ENCODE measurements around the gene EMC1. TPM values are rescaled to one million over a fixed set of nuclear protein-coding genes. Genes with fewer than 3 reads are reported as not detected.

Gene EMC1
- polyA plus RNA-seq, 1 donor from 2014 or later, result 75.3 TPM

DNA sequence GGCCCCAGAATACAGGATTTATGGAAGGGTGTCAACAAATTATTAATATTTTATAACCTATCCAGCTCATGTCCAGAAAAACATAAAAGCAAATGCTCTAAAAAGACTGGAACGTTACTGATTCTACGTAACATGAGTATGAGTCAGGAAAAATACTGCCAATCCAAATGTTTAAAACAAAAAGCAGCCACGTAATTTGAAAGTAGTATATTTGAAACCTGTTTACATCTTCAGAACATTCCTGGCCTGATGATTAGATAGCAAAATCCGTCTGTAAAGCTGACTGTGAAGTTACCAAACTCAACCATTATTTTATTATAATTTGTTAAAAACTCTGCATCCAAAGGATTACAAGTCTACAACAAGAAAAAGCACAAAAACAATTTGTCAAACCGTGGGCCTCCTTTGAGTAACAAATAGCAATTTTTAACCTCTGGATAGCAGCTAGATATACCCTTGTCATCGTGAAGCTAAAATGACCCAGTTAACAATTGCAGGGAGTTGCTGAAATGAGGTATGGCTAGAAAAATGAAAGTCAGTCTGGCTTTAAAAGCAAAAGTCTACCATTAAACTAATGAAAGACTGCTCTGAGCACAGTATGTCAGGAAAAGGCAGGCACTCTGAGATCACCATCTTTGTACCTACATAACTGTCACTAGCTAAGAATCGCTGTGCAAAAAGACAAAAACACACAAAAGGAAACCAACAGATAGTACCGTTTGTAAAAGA is 42.5 kb downstream of the EMC1 start:
- Histone ChIP-seq H3K9me2 (ENCODE audit: insufficient read depth, low read length) (no peaks in the 10 kb centered on the region), H3K4me2 (ENCODE audit: low read length) (peak overlapping the region; percentile 71), H3K27ac (ENCODE audit: low read length) (peak overlapping the region; percentile 87), H4K20me1 (ENCODE audit: insufficient read depth) (no peaks in the 10 kb centered on the region), H3K9me3 (ENCODE audit: low read length) (no peaks in the 10 kb centered on the region), H3F3A (ENCODE audit: insufficient read depth, low read length, poor library complexity, severe bottlenecking) (no peaks in the 10 kb centered on the region), H3K79me2 (replicated peaks; ENCODE audit: insufficient read depth, low read length) (peaks cover 89% of the 10 kb centered on the region), H3K4me3 (ENCODE audit: low read length) (peak overlapping the region; percentile 89), H3K27me3 (ENCODE audit: insufficient read depth, low read depth, low read length) (no peaks in the 10 kb centered on the region), H3K9ac (ENCODE audit: low read length) (peak overlapping the region; percentile 90), H3K36me3 (ENCODE audit: insufficient read depth, low read length) (no peaks in the 10 kb centered on the region), H2AFZ (ENCODE audit: low read depth, low read length) (peak overlapping the region; percentile 25)
- TF ChIP-seq SMC3 (conservative IDR thresholded peaks at IDR 0.05; ENCODE audit: poor library complexity) (no peak), TAF1 (IDR thresholded peaks at IDR 0.05; ENCODE audit: low read depth) (peak; percentile 2), EP300 (conservative IDR thresholded peaks at IDR 0.05; ENCODE audit: poor library complexity, severe bottlenecking) (no peak), POLR2AphosphoS5 (IDR thresholded peaks at IDR 0.05) (no peak), RAD21 (conservative IDR thresholded peaks at IDR 0.05) (no peak)
- TF ChIP-seq, protein P1, sequence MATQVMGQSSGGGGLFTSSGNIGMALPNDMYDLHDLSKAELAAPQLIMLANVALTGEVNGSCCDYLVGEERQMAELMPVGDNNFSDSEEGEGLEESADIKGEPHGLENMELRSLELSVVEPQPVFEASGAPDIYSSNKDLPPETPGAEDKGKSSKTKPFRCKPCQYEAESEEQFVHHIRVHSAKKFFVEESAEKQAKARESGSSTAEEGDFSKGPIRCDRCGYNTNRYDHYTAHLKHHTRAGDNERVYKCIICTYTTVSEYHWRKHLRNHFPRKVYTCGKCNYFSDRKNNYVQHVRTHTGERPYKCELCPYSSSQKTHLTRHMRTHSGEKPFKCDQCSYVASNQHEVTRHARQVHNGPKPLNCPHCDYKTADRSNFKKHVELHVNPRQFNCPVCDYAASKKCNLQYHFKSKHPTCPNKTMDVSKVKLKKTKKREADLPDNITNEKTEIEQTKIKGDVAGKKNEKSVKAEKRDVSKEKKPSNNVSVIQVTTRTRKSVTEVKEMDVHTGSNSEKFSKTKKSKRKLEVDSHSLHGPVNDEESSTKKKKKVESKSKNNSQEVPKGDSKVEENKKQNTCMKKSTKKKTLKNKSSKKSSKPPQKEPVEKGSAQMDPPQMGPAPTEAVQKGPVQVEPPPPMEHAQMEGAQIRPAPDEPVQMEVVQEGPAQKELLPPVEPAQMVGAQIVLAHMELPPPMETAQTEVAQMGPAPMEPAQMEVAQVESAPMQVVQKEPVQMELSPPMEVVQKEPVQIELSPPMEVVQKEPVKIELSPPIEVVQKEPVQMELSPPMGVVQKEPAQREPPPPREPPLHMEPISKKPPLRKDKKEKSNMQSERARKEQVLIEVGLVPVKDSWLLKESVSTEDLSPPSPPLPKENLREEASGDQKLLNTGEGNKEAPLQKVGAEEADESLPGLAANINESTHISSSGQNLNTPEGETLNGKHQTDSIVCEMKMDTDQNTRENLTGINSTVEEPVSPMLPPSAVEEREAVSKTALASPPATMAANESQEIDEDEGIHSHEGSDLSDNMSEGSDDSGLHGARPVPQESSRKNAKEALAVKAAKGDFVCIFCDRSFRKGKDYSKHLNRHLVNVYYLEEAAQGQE (IDR thresholded peaks at IDR 0.05; ENCODE audit: borderline replicate concordance), result no peak
- TF ChIP-seq, protein P2, sequence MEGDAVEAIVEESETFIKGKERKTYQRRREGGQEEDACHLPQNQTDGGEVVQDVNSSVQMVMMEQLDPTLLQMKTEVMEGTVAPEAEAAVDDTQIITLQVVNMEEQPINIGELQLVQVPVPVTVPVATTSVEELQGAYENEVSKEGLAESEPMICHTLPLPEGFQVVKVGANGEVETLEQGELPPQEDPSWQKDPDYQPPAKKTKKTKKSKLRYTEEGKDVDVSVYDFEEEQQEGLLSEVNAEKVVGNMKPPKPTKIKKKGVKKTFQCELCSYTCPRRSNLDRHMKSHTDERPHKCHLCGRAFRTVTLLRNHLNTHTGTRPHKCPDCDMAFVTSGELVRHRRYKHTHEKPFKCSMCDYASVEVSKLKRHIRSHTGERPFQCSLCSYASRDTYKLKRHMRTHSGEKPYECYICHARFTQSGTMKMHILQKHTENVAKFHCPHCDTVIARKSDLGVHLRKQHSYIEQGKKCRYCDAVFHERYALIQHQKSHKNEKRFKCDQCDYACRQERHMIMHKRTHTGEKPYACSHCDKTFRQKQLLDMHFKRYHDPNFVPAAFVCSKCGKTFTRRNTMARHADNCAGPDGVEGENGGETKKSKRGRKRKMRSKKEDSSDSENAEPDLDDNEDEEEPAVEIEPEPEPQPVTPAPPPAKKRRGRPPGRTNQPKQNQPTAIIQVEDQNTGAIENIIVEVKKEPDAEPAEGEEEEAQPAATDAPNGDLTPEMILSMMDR (IDR thresholded peaks at IDR 0.05; ENCODE audit: poor library complexity, severe bottlenecking), result no peak

DNA sequence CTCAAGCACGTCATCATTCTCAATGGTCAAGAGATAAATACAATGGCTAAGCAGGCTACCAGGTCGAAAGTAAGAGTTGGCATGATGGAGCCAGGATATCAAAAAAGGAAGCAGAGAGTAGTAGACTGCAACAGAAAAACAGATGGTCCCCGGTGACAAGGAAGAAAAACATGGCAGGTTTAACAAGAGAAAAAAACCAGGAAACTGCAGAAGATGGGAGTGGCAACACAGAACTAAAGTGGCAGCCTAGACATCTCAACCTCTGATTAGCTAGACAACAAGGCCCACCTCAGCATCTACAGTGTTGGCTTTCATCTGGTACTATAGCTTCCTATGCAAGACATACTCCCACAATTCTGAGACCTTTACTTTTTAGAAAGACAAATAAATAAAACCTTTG is 44.4 kb downstream of the EMC1 start:
- Histone ChIP-seq H3K9ac (ENCODE audit: low read length) (no peak overlapping the region), H4K20me1 (ENCODE audit: insufficient read depth) (no peaks in the 10 kb centered on the region), H3K9me2 (ENCODE audit: insufficient read depth, low read length) (no peaks in the 10 kb centered on the region), H3F3A (ENCODE audit: insufficient read depth, low read length, poor library complexity, severe bottlenecking) (no peaks in the 10 kb centered on the region), H3K79me2 (replicated peaks; ENCODE audit: insufficient read depth, low read length) (peaks cover 92% of the 10 kb centered on the region), H3K27me3 (ENCODE audit: insufficient read depth, low read depth, low read length) (no peaks in the 10 kb centered on the region), H3K36me3 (ENCODE audit: insufficient read depth, low read length) (no peaks in the 10 kb centered on the region), H2AFZ (ENCODE audit: low read depth, low read length) (no peak overlapping the region), H3K9me3 (ENCODE audit: low read length) (no peaks in the 10 kb centered on the region), H3K4me3 (ENCODE audit: low read length) (no peak overlapping the region), H3K27ac (ENCODE audit: low read length) (no peak overlapping the region), H3K4me2 (ENCODE audit: low read length) (no peak overlapping the region)
- TF ChIP-seq POLR2AphosphoS5 (IDR thresholded peaks at IDR 0.05) (no peak), RAD21 (conservative IDR thresholded peaks at IDR 0.05) (no peak), TAF1 (IDR thresholded peaks at IDR 0.05; ENCODE audit: low read depth) (no peak), SMC3 (conservative IDR thresholded peaks at IDR 0.05; ENCODE audit: poor library complexity) (no peak), MXI1 (conservative IDR thresholded peaks at IDR 0.05; ENCODE audit: poor library complexity, severe bottlenecking) (no peak), EP300 (conservative IDR thresholded peaks at IDR 0.05; ENCODE audit: poor library complexity, severe bottlenecking) (no peak), EZH2 (IDR thresholded peaks at IDR 0.05; ENCODE audit: borderline replicate concordance, insufficient read depth, low read length, poor library complexity, severe bottlenecking) (no peak)
- TF ChIP-seq, protein P2 (IDR thresholded peaks at IDR 0.05; ENCODE audit: poor library complexity, severe bottlenecking), result no peak
- TF ChIP-seq, protein P1 (IDR thresholded peaks at IDR 0.05; ENCODE audit: borderline replicate concordance), result no peak

All from neural cell (in vitro differentiated cells).